GM23338 (cell line): ENCODE results near the gene RUNX1. TPM values are rescaled to one million over a fixed set of nuclear protein-coding genes. Genes with fewer than 3 reads are reported as not detected.

Experiments
- ATAC-seq: fragments of 200-7000 bp; cut with Tn5 transposase; 3 replicates; pipeline ENCODE4 v1.9.1; 2020
- DNase-seq: peaks from one replicate; pipeline ENCODE4 v3.0.0-alpha.2; 2015; ENCODE audit warnings: low spot score
- H2AFZ ChIP-seq: fragments of 200-600 bp; sonication (generic); 2 replicates; pipeline ENCODE4 v1.8.0; 2016; ENCODE audit warnings: antibody characterized with exemption, mild to moderate bottlenecking, moderate library complexity
- H3F3A ChIP-seq: fragments of 200-600 bp; sonication (generic); replicated peaks from 2 replicates; pipeline ENCODE4 v1.8.0; 2017; ENCODE audit warnings: antibody characterized with exemption, mixed run types, low read depth
- H3K27ac ChIP-seq: fragments of 200-600 bp; sonication (generic); 2 replicates; pipeline ENCODE4 v1.6.1; 2016; ENCODE audit warnings: low read depth
- H3K27me3 ChIP-seq: fragments of 200-600 bp; sonication (generic); 2 replicates; pipeline ENCODE4 v1.8.0; 2016; ENCODE audit warnings: mild to moderate bottlenecking, mixed run types, moderate library complexity; ENCODE audit not compliant: insufficient read depth
- H3K36me3 ChIP-seq: fragments of 200-600 bp; sonication (generic); 2 replicates; pipeline ENCODE4 v1.8.0; 2016; ENCODE audit warnings: mild to moderate bottlenecking; ENCODE audit not compliant: insufficient read depth
- H3K4me1 ChIP-seq: fragments of 200-600 bp; sonication (generic); 2 replicates; pipeline ENCODE4 v1.8.0; 2016; ENCODE audit warnings: mild to moderate bottlenecking, moderate library complexity; ENCODE audit not compliant: insufficient read depth
- H3K4me2 ChIP-seq: fragments of 200-600 bp; sonication (generic); 2 replicates; pipeline ENCODE4 v1.7.1; 2017; ENCODE audit warnings: mixed run types
- H3K4me3 ChIP-seq: fragments of 200-600 bp; sonication (generic); 2 replicates; pipeline ENCODE4 v1.6.1; 2016; ENCODE audit warnings: mixed run types
- H3K79me2 ChIP-seq: fragments of 200-600 bp; sonication (generic); replicated peaks from 2 replicates; pipeline ENCODE4 v1.8.0; 2017; ENCODE audit warnings: mild to moderate bottlenecking; ENCODE audit not compliant: insufficient read depth
- H3K9me2 ChIP-seq: fragments of 200-600 bp; sonication (generic); 2 replicates; pipeline ENCODE4 v1.8.0; 2017; ENCODE audit not compliant: insufficient read depth
- H4K20me1 ChIP-seq: fragments of 200-600 bp; sonication (generic); replicated peaks from 2 replicates; pipeline ENCODE4 v1.8.0; 2017; ENCODE audit warnings: mild to moderate bottlenecking; ENCODE audit not compliant: insufficient read depth
- H3K27ac Mint-ChIP-seq: 2 replicates; pipeline ENCODE4 v1.8.0; 2020; ENCODE audit warnings: inconsistent platforms, mild to moderate bottlenecking, moderate library complexity, mixed read lengths
- H3K27me3 Mint-ChIP-seq: 3 replicates; pipeline ENCODE4 v1.8.0; 2022; ENCODE audit warnings: low read depth, mild to moderate bottlenecking, moderate library complexity, mixed read lengths, inconsistent platforms; ENCODE audit not compliant: insufficient read depth, poor library complexity
- H3K36me3 Mint-ChIP-seq: 3 replicates; pipeline ENCODE4 v1.8.0; 2021; ENCODE audit warnings: low read depth, mild to moderate bottlenecking, inconsistent platforms, moderate library complexity, mixed read lengths
- H3K4me1 Mint-ChIP-seq: 3 replicates; pipeline ENCODE4 v1.8.0; 2020; ENCODE audit warnings: mild to moderate bottlenecking, inconsistent platforms, mixed read lengths
- H3K4me3 Mint-ChIP-seq: 3 replicates; pipeline ENCODE4 v1.8.0; 2021; ENCODE audit warnings: moderate library complexity, mild to moderate bottlenecking, inconsistent platforms, mixed read lengths
- H3K9me3 Mint-ChIP-seq: 3 replicates; pipeline ENCODE4 v1.8.0; 2020; ENCODE audit warnings: moderate library complexity, mild to moderate bottlenecking, inconsistent platforms, mixed read lengths
- CTCF ChIP-seq, 2 experiments: fragments of 200-600 bp in 1 of 2; sonication (generic) in 1 of 2; conservative IDR thresholded peaks; 2 replicates each; pipeline versions ENCODE4 v1.5.1 to v1.6.1; 2016 to 2017; ENCODE audit warnings: antibody characterized with exemption in 2 of 2, low read depth in 2 of 2, mild to moderate bottlenecking in 2 of 2, moderate library complexity in 1 of 2
- EZH2 ChIP-seq: fragments of 200-600 bp; sonication (generic); IDR thresholded peaks from one replicate; pipeline ENCODE4 v1.8.0; 2017; ENCODE audit warnings: antibody characterized with exemption, mild to moderate bottlenecking, low read depth; ENCODE audit not compliant: unreplicated experiment
- JUNB ChIP-seq: IDR thresholded peaks from one replicate; pipeline ENCODE4 v1.6.1; 2016; ENCODE audit warnings: antibody characterized with exemption; ENCODE audit not compliant: unreplicated experiment
- NANOG ChIP-seq: IDR thresholded peaks from 2 replicates; pipeline ENCODE4 v1.6.1; 2016; ENCODE audit warnings: antibody characterized with exemption, borderline replicate concordance
- POLR2AphosphoS5 ChIP-seq: IDR thresholded peaks from 2 replicates; pipeline ENCODE4 v1.6.1; 2016; ENCODE audit warnings: antibody characterized with exemption, low read depth
- REST ChIP-seq: IDR thresholded peaks from one replicate; pipeline ENCODE4 v1.6.1; 2018; ENCODE audit warnings: antibody characterized with exemption; ENCODE audit not compliant: unreplicated experiment
- STAT1 ChIP-seq: IDR thresholded peaks from one replicate; pipeline ENCODE4 v1.6.1; 2016; ENCODE audit warnings: antibody characterized with exemption; ENCODE audit not compliant: unreplicated experiment
- ZNF331 ChIP-seq: fragments of 250-450 bp; sonication (Bioruptor Pico); IDR thresholded peaks from 2 replicates; pipeline ENCODE4 v1.5.0; 2020; ENCODE audit warnings: low read depth, mild to moderate bottlenecking, moderate library complexity
- polyA plus RNA-seq: library from polyadenylated mRNA; unstranded; fragments of >200 nt; fragmentation: Nextera tagmentation; extraction: Ambion mirVana; gene quantifications from 2 replicates; pipeline ENCODE4 v1.2.1, GENCODE V29; 2016
- total RNA-seq: library from RNA; depleted of rRNA; stranded (reverse); fragments of >200 nt; shearing (Covaris generic); gene quantifications from 2 replicates; pipeline ENCODE4 v1.2.3, GENCODE V29; 2014
- TF ChIP-seq, protein P1 (sequence below): fragments of 250-450 bp; sonication (Bioruptor Pico); IDR thresholded peaks from 2 replicates; pipeline ENCODE4 v1.5.0; 2020; ENCODE audit warnings: mild to moderate bottlenecking, moderate library complexity

The RUNX1 gene
- total and polyA plus RNA-seq, 2 experiments from 2014 or later, result 0.29 to 1.1 TPM

DNA sequence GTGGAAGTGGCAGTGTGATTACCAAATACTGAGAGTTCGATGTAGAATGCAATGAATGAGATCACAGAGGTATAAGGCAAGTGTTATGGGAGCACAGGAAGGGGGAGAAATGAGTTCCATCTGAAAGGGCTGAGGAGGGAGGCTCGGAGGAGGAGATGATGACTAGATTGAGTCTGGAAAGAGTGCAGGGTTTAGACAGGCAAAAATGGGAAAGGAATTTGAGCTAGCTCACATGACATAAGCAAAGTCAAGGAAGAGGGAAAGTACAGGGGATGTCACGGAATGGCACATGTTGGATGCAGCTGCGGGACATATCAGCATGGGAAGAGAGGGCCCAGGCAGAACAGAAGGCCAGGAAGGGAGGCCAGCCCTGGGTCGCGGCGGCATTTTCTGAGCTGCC is 132.7 kb downstream of the RUNX1 start:
- no peak overlapping the region for H3K4me3 ChIP-seq
- no peak overlapping the region for H3K27ac Mint-ChIP-seq
- peaks cover 8% of the 10 kb centered on the region; the same call in 1 of the 2 replicates for H3K4me1 ChIP-seq
- DNase-seq (no peak), ATAC-seq (no peak)
- no peaks in the 10 kb centered on the region for H3K9me2 ChIP-seq
- TF ChIP-seq STAT1, result no peak
- TF ChIP-seq NANOG, result no peak
- TF ChIP-seq REST, result no peak
- no peak for TF ChIP-seq CTCF (conservative IDR thresholded peaks at IDR 0.05; ENCODE audit: low read depth in 2 of 2)
- TF ChIP-seq, protein P1, sequence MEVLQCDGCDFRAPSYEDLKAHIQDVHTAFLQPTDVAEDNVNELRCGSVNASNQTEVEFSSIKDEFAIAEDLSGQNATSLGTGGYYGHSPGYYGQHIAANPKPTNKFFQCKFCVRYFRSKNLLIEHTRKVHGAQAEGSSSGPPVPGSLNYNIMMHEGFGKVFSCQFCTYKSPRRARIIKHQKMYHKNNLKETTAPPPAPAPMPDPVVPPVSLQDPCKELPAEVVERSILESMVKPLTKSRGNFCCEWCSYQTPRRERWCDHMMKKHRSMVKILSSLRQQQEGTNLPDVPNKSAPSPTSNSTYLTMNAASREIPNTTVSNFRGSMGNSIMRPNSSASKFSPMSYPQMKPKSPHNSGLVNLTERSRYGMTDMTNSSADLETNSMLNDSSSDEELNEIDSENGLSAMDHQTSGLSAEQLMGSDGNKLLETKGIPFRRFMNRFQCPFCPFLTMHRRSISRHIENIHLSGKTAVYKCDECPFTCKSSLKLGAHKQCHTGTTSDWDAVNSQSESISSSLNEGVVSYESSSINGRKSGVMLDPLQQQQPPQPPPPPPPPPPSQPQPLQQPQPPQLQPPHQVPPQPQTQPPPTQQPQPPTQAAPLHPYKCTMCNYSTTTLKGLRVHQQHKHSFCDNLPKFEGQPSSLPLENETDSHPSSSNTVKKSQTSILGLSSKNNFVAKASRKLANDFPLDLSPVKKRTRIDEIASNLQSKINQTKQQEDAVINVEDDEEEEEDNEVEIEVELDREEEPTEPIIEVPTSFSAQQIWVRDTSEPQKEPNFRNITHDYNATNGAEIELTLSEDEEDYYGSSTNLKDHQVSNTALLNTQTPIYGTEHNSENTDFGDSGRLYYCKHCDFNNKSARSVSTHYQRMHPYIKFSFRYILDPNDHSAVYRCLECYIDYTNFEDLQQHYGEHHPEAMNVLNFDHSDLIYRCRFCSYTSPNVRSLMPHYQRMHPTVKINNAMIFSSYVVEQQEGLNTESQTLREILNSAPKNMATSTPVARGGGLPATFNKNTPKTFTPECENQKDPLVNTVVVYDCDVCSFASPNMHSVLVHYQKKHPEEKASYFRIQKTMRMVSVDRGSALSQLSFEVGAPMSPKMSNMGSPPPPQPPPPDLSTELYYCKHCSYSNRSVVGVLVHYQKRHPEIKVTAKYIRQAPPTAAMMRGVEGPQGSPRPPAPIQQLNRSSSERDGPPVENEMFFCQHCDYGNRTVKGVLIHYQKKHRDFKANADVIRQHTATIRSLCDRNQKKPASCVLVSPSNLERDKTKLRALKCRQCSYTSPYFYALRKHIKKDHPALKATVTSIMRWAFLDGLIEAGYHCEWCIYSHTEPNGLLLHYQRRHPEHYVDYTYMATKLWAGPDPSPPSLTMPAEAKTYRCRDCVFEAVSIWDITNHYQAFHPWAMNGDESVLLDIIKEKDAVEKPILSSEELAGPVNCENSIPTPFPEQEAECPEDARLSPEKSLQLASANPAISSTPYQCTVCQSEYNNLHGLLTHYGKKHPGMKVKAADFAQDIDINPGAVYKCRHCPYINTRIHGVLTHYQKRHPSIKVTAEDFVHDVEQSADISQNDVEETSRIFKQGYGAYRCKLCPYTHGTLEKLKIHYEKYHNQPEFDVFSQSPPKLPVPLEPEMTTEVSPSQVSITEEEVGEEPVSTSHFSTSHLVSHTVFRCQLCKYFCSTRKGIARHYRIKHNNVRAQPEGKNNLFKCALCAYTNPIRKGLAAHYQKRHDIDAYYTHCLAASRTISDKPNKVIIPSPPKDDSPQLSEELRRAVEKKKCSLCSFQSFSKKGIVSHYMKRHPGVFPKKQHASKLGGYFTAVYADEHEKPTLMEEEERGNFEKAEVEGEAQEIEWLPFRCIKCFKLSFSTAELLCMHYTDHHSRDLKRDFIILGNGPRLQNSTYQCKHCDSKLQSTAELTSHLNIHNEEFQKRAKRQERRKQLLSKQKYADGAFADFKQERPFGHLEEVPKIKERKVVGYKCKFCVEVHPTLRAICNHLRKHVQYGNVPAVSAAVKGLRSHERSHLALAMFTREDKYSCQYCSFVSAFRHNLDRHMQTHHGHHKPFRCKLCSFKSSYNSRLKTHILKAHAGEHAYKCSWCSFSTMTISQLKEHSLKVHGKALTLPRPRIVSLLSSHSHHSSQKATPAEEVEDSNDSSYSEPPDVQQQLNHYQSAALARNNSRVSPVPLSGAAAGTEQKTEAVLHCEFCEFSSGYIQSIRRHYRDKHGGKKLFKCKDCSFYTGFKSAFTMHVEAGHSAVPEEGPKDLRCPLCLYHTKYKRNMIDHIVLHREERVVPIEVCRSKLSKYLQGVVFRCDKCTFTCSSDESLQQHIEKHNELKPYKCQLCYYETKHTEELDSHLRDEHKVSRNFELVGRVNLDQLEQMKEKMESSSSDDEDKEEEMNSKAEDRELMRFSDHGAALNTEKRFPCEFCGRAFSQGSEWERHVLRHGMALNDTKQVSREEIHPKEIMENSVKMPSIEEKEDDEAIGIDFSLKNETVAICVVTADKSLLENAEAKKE, result no peak
- TF ChIP-seq EZH2, result no peak
- TF ChIP-seq ZNF331 (CRISPR knock-in tag), result no peak
- TF ChIP-seq JUNB, result no peak
- TF ChIP-seq POLR2AphosphoS5, result no peak
- H3K27me3 ChIP-seq, result no peaks in the 10 kb centered on the region
- no peaks in the 10 kb centered on the region for H3F3A ChIP-seq
- H3K4me1 Mint-ChIP-seq, result peaks cover 12% of the 10 kb centered on the region; the same call in 2 of the 3 replicates
- no peak overlapping the region for H3K4me2 ChIP-seq
- no peak overlapping the region for H2AFZ ChIP-seq
- H3K27me3 Mint-ChIP-seq, result no peaks in the 10 kb centered on the region
- no peak overlapping the region for H3K4me3 Mint-ChIP-seq
- H3K36me3 ChIP-seq, result no peaks in the 10 kb centered on the region
- H3K79me2 ChIP-seq, result no peaks in the 10 kb centered on the region
- peaks cover 2% of the 10 kb centered on the region; the same call in 1 of the 3 replicates for H3K9me3 Mint-ChIP-seq
- no peak overlapping the region for H3K27ac ChIP-seq
- H3K36me3 Mint-ChIP-seq, result no peaks in the 10 kb centered on the region
- H4K20me1 ChIP-seq, result no peaks in the 10 kb centered on the region
